Astrocyte (in vitro differentiated cells and primary cell): ENCODE results near the gene MYF5. TPM values are rescaled to one million over a fixed set of nuclear protein-coding genes. Genes with fewer than 3 reads are reported as not detected.

Source experiments
- DNase-seq: peaks from one replicate; pipeline ENCODE4 v3.0.0-alpha.2; 2010; ENCODE audit warnings: low read depth
- FAIRE-seq: peaks from 2 replicates; lab custom pipeline; 2011; peaks lifted over from hg19 to GRCh38; lab: Jason Lieb, UNC
- H2AFZ ChIP-seq: 2 replicates; pipeline ENCODE4 v1.6.0; 2012; ENCODE audit warnings: low read depth, low read length, inconsistent platforms
- H3K27ac ChIP-seq: 2 replicates; pipeline ENCODE4 v1.5.1; 2011; ENCODE audit warnings: low read depth, low read length, inconsistent platforms
- H3K27me3 ChIP-seq: 2 replicates; pipeline ENCODE4 v1.6.0; 2011; ENCODE audit warnings: low read length, inconsistent platforms; ENCODE audit not compliant: insufficient read depth
- H3K36me3 ChIP-seq: 2 replicates; pipeline ENCODE4 v1.5.1; 2011; ENCODE audit warnings: low read length, inconsistent platforms; ENCODE audit not compliant: insufficient read depth
- H3K4me1 ChIP-seq: 2 replicates; pipeline ENCODE4 v1.5.1; 2011; ENCODE audit warnings: low read length, inconsistent platforms; ENCODE audit not compliant: insufficient read depth
- H3K4me2 ChIP-seq: 2 replicates; pipeline ENCODE4 v1.6.0; 2012; ENCODE audit warnings: low read length, inconsistent platforms
- H3K4me3 ChIP-seq: 2 replicates; pipeline ENCODE4 v1.5.1; 2011; ENCODE audit warnings: low read depth, mild to moderate bottlenecking, low read length, inconsistent platforms; ENCODE audit not compliant: insufficient read depth
- H3K79me2 ChIP-seq: 2 replicates; pipeline ENCODE4 v1.6.0; 2012; ENCODE audit warnings: mild to moderate bottlenecking, low read length, inconsistent platforms; ENCODE audit not compliant: insufficient read depth
- H3K9ac ChIP-seq: 2 replicates; pipeline ENCODE4 v1.6.0; 2012; ENCODE audit warnings: mild to moderate bottlenecking, low read length, inconsistent platforms
- H3K9me3 ChIP-seq: 2 replicates; pipeline ENCODE4 v1.5.1; 2012; ENCODE audit warnings: low read depth, mild to moderate bottlenecking, low read length, inconsistent platforms; ENCODE audit not compliant: insufficient read depth
- H4K20me1 ChIP-seq: 2 replicates; pipeline ENCODE4 v1.6.0; 2012; ENCODE audit warnings: low read length, inconsistent platforms; ENCODE audit not compliant: insufficient read depth
- H3K27ac Mint-ChIP-seq: one replicate; pipeline ENCODE4 v1.8.0; 2021; ENCODE audit warnings: mild to moderate bottlenecking, mixed read lengths; ENCODE audit not compliant: unreplicated experiment
- H3K27me3 Mint-ChIP-seq: one replicate; pipeline ENCODE4 v1.8.0; 2021; ENCODE audit warnings: low read depth, mixed read lengths; ENCODE audit not compliant: unreplicated experiment
- H3K36me3 Mint-ChIP-seq: one replicate; pipeline ENCODE4 v1.8.0; 2021; ENCODE audit warnings: low read depth, mixed read lengths; ENCODE audit not compliant: unreplicated experiment
- H3K4me1 Mint-ChIP-seq: one replicate; pipeline ENCODE4 v1.8.0; 2021; ENCODE audit warnings: low read depth, mixed read lengths; ENCODE audit not compliant: unreplicated experiment
- H3K4me3 Mint-ChIP-seq: one replicate; pipeline ENCODE4 v1.8.0; 2021; ENCODE audit warnings: mild to moderate bottlenecking, moderate library complexity, mixed read lengths; ENCODE audit not compliant: unreplicated experiment
- H3K9me3 Mint-ChIP-seq: one replicate; pipeline ENCODE4 v1.8.0; 2021; ENCODE audit warnings: mild to moderate bottlenecking, mixed read lengths; ENCODE audit not compliant: unreplicated experiment
- CTCF ChIP-seq: IDR thresholded peaks from 2 replicates; pipeline ENCODE4 v1.5.1; 2011; ENCODE audit warnings: low read depth, mild to moderate bottlenecking, inconsistent platforms, low read length, moderate library complexity; ENCODE audit not compliant: insufficient read depth
- EZH2 ChIP-seq: IDR thresholded peaks from 2 replicates; pipeline ENCODE4 v1.6.1; 2012; ENCODE audit warnings: mild to moderate bottlenecking, low read length, inconsistent platforms; ENCODE audit not compliant: insufficient read depth
- total RNA-seq: library from RNA; stranded (reverse); gene quantifications from 2 replicates; pipeline ENCODE4 v1.2.1, GENCODE V29; 2021

Gene MYF5
- total RNA-seq, 1 donor from 2014 or later: not detected

- Histone ChIP-seq H3K79me2 (no peaks in the 10 kb centered on the region), H2AFZ (no peak overlapping the region), H3K4me2 (no peak overlapping the region), H3K27me3 (peaks cover 27% of the 10 kb centered on the region), H3K4me1 (peaks cover 4% of the 10 kb centered on the region), H4K20me1 (no peaks in the 10 kb centered on the region), H3K27ac (no peak overlapping the region), H3K36me3 (no peaks in the 10 kb centered on the region), H3K9me3 (no peaks in the 10 kb centered on the region), H3K9ac (no peak overlapping the region), H3K4me3 (no peak overlapping the region)
- no peak overlapping the region for H3K27ac Mint-ChIP-seq
- H3K9me3 Mint-ChIP-seq: peaks cover 7% of the 10 kb centered on the region
- no peak for DNase-seq
- H3K4me3 Mint-ChIP-seq: no peak overlapping the region
- TF ChIP-seq CTCF (no peak), EZH2 (no peak)
- no peak for FAIRE-seq
- H3K27me3 Mint-ChIP-seq: peaks cover 45% of the 10 kb centered on the region
- no peaks in the 10 kb centered on the region for H3K36me3 Mint-ChIP-seq
- peaks cover 4% of the 10 kb centered on the region for H3K4me1 Mint-ChIP-seq
Measured at GRCh38 chr12:80717856-80718255, 1.1 kb downstream of the MYF5 start.

- H3K27me3 Mint-ChIP-seq: peaks cover 21% of the 10 kb centered on the region
- H3K9ac ChIP-seq: no peak overlapping the region
- no peaks in the 10 kb centered on the region for H3K4me1 Mint-ChIP-seq
Measured at GRCh38 chr12:80720516-80720915, 3.8 kb downstream of the MYF5 start.

More at GRCh38 chr12:80720516-80720915, 3.8 kb downstream of the MYF5 start:
- Histone ChIP-seq H3K79me2 (no peaks in the 10 kb centered on the region), H3K4me1 (no peaks in the 10 kb centered on the region), H3K27ac (no peak overlapping the region), H2AFZ (no peak overlapping the region), H3K27me3 (peaks cover 13% of the 10 kb centered on the region), H3K36me3 (no peaks in the 10 kb centered on the region), H3K4me2 (no peak overlapping the region), H3K9me3 (no peaks in the 10 kb centered on the region), H4K20me1 (no peaks in the 10 kb centered on the region), H3K4me3 (no peak overlapping the region)
- H3K36me3 Mint-ChIP-seq: no peaks in the 10 kb centered on the region
- H3K27ac Mint-ChIP-seq: no peak overlapping the region
- H3K9me3 Mint-ChIP-seq: peaks cover 7% of the 10 kb centered on the region
- H3K4me3 Mint-ChIP-seq: no peak overlapping the region
- FAIRE-seq (no peak), DNase-seq (no peak)
- TF ChIP-seq CTCF (no peak), EZH2 (no peak)
